ENCODE data around the gene SHCBP1.

Gene SHCBP1

GRCh38 chr16:46606231-46606630, 14.9 kb downstream of the SHCBP1 start:
- no peak for DNase-seq (ENCODE audit: low read depth, low spot score)
- Histone ChIP-seq H3K4me3 (ENCODE audit: insufficient read length, low read depth) (no peak overlapping the region), H3K27me3 (ENCODE audit: insufficient read depth, insufficient read length) (no peaks in the 10 kb centered on the region), H3K36me3 (ENCODE audit: insufficient read depth, insufficient read length, low read length) (peaks cover 80% of the 10 kb centered on the region), H3K4me1 (ENCODE audit: insufficient read depth, insufficient read length) (no peaks in the 10 kb centered on the region), H3K9ac (ENCODE audit: insufficient read length, low read depth) (no peak overlapping the region), H3K9me3 (ENCODE audit: insufficient read depth, low read length) (no peaks in the 10 kb centered on the region)
- no peak for TF ChIP-seq YY1 (IDR thresholded peaks at IDR 0.05; ENCODE audit: insufficient read depth, insufficient read length)
- TF ChIP-seq ZNF274 (IDR thresholded peaks at IDR 0.05; ENCODE audit: low read depth, low read length), result no peak
- no peak for TF ChIP-seq SUZ12 (IDR thresholded peaks at IDR 0.05; ENCODE audit: extremely low read depth, insufficient read depth, insufficient read length)

GRCh38 chr16:46591257-46591656, 29.9 kb downstream of the SHCBP1 start:
- Histone ChIP-seq H3K27me3 (ENCODE audit: insufficient read depth, insufficient read length) (no peaks in the 10 kb centered on the region), H3K36me3 (ENCODE audit: insufficient read depth, insufficient read length, low read length) (peaks cover 33% of the 10 kb centered on the region), H3K4me1 (ENCODE audit: insufficient read depth, insufficient read length) (no peaks in the 10 kb centered on the region), H3K9ac (ENCODE audit: insufficient read length, low read depth) (no peak overlapping the region), H3K9me3 (ENCODE audit: insufficient read depth, low read length) (peaks cover 5% of the 10 kb centered on the region; the same call in 1 of the 2 replicates), H3K4me3 (ENCODE audit: insufficient read length, low read depth) (no peak overlapping the region)
- DNase-seq (ENCODE audit: low read depth, low spot score), result no peak
- no peak for TF ChIP-seq SUZ12 (IDR thresholded peaks at IDR 0.05; ENCODE audit: extremely low read depth, insufficient read depth, insufficient read length)
- TF ChIP-seq YY1 (IDR thresholded peaks at IDR 0.05; ENCODE audit: insufficient read depth, insufficient read length), result no peak
- TF ChIP-seq ZNF274 (IDR thresholded peaks at IDR 0.05; ENCODE audit: low read depth, low read length), result no peak

GRCh38 chr16:46586011-46586577, 35.1 kb downstream of the SHCBP1 start:
- Histone ChIP-seq H3K4me3 (ENCODE audit: insufficient read length, low read depth) (no peak overlapping the region), H3K9me3 (ENCODE audit: insufficient read depth, low read length) (no peaks in the 10 kb centered on the region), H3K36me3 (ENCODE audit: insufficient read depth, insufficient read length, low read length) (peaks cover 45% of the 10 kb centered on the region), H3K4me1 (ENCODE audit: insufficient read depth, insufficient read length) (no peaks in the 10 kb centered on the region), H3K9ac (ENCODE audit: insufficient read length, low read depth) (no peak overlapping the region), H3K27me3 (ENCODE audit: insufficient read depth, insufficient read length) (no peaks in the 10 kb centered on the region)
- TF ChIP-seq ZNF274 (IDR thresholded peaks at IDR 0.05; ENCODE audit: low read depth, low read length), result no peak
- no peak for TF ChIP-seq SUZ12 (IDR thresholded peaks at IDR 0.05; ENCODE audit: extremely low read depth, insufficient read depth, insufficient read length)
- no peak for TF ChIP-seq YY1 (IDR thresholded peaks at IDR 0.05; ENCODE audit: insufficient read depth, insufficient read length)
- DNase-seq (ENCODE audit: low read depth, low spot score), result no peak

GRCh38 chr16:46583036-46583435, 38.1 kb downstream of the SHCBP1 start:
- Histone ChIP-seq H3K9me3 (ENCODE audit: insufficient read depth, low read length) (no peaks in the 10 kb centered on the region), H3K9ac (ENCODE audit: insufficient read length, low read depth) (no peak overlapping the region), H3K4me3 (ENCODE audit: insufficient read length, low read depth) (no peak overlapping the region), H3K36me3 (ENCODE audit: insufficient read depth, insufficient read length, low read length) (peaks cover 51% of the 10 kb centered on the region), H3K4me1 (ENCODE audit: insufficient read depth, insufficient read length) (no peaks in the 10 kb centered on the region), H3K27me3 (ENCODE audit: insufficient read depth, insufficient read length) (no peaks in the 10 kb centered on the region)
- DNase-seq (ENCODE audit: low read depth, low spot score), result no peak
- no peak for TF ChIP-seq ZNF274 (IDR thresholded peaks at IDR 0.05; ENCODE audit: low read depth, low read length)
- no peak for TF ChIP-seq YY1 (IDR thresholded peaks at IDR 0.05; ENCODE audit: insufficient read depth, insufficient read length)
- no peak for TF ChIP-seq SUZ12 (IDR thresholded peaks at IDR 0.05; ENCODE audit: extremely low read depth, insufficient read depth, insufficient read length)

- no peak for TF ChIP-seq ZNF274 (IDR thresholded peaks at IDR 0.05; ENCODE audit: low read depth, low read length)
- TF ChIP-seq SUZ12 (IDR thresholded peaks at IDR 0.05; ENCODE audit: extremely low read depth, insufficient read depth, insufficient read length), result no peak
- TF ChIP-seq YY1 (IDR thresholded peaks at IDR 0.05; ENCODE audit: insufficient read depth, insufficient read length), result no peak
- Histone ChIP-seq H3K4me3 (ENCODE audit: insufficient read length, low read depth) (no peak overlapping the region), H3K9me3 (ENCODE audit: insufficient read depth, low read length) (no peaks in the 10 kb centered on the region), H3K9ac (ENCODE audit: insufficient read length, low read depth) (no peak overlapping the region), H3K36me3 (ENCODE audit: insufficient read depth, insufficient read length, low read length) (peaks cover 51% of the 10 kb centered on the region), H3K4me1 (ENCODE audit: insufficient read depth, insufficient read length) (no peaks in the 10 kb centered on the region), H3K27me3 (ENCODE audit: insufficient read depth, insufficient read length) (no peaks in the 10 kb centered on the region)
- no peak for DNase-seq (ENCODE audit: low read depth, low spot score)
Observed at GRCh38 chr16:46582313-46582712, 38.9 kb downstream of the SHCBP1 start.

- DNase-seq (ENCODE audit: low read depth, low spot score), result no peak
- TF ChIP-seq YY1 (IDR thresholded peaks at IDR 0.05; ENCODE audit: insufficient read depth, insufficient read length) (no peak), SUZ12 (IDR thresholded peaks at IDR 0.05; ENCODE audit: extremely low read depth, insufficient read depth, insufficient read length) (no peak), ZNF274 (IDR thresholded peaks at IDR 0.05; ENCODE audit: low read depth, low read length) (no peak)
- Histone ChIP-seq H3K9me3 (ENCODE audit: insufficient read depth, low read length) (no peaks in the 10 kb centered on the region), H3K9ac (ENCODE audit: insufficient read length, low read depth) (no peak overlapping the region), H3K36me3 (ENCODE audit: insufficient read depth, insufficient read length, low read length) (peaks cover 34% of the 10 kb centered on the region), H3K4me1 (ENCODE audit: insufficient read depth, insufficient read length) (peaks cover 13% of the 10 kb centered on the region), H3K27me3 (ENCODE audit: insufficient read depth, insufficient read length) (no peaks in the 10 kb centered on the region), H3K4me3 (ENCODE audit: insufficient read length, low read depth) (no peak overlapping the region)
Observed at GRCh38 chr16:46577988-46578579, 43.1 kb downstream of the SHCBP1 start.

GRCh38 chr16:46573834-46574159, 47.4 kb downstream of the SHCBP1 start:
- Histone ChIP-seq H3K9me3 (ENCODE audit: insufficient read depth, low read length) (peaks cover 8% of the 10 kb centered on the region; the same call in 1 of the 2 replicates), H3K27me3 (ENCODE audit: insufficient read depth, insufficient read length) (no peaks in the 10 kb centered on the region), H3K4me1 (ENCODE audit: insufficient read depth, insufficient read length) (peaks cover 13% of the 10 kb centered on the region), H3K9ac (ENCODE audit: insufficient read length, low read depth) (peak overlapping the region; percentile 39), H3K4me3 (ENCODE audit: insufficient read length, low read depth) (peak overlapping the region; percentile 16), H3K36me3 (ENCODE audit: insufficient read depth, insufficient read length, low read length) (peaks cover 7% of the 10 kb centered on the region)
- DNase-seq (ENCODE audit: low read depth, low spot score), result no peak
- TF ChIP-seq YY1 (IDR thresholded peaks at IDR 0.05; ENCODE audit: insufficient read depth, insufficient read length), result no peak
- TF ChIP-seq SUZ12 (IDR thresholded peaks at IDR 0.05; ENCODE audit: extremely low read depth, insufficient read depth, insufficient read length), result no peak
- TF ChIP-seq ZNF274 (IDR thresholded peaks at IDR 0.05; ENCODE audit: low read depth, low read length), result no peak

Measured in NT2/D1 (cell line).